ENCODE measurements around the gene GMIP. TPM values are rescaled to one million over a fixed set of nuclear protein-coding genes. Genes with fewer than 3 reads are reported as not detected.
A peak's percentile ranks its signal among the peaks of the same experiment; 100 is the strongest.

The GMIP gene
- polyA plus RNA-seq, 1 of the 3 experiments (the other 2 are of a cell fraction), result 6.3 TPM

DNA sequence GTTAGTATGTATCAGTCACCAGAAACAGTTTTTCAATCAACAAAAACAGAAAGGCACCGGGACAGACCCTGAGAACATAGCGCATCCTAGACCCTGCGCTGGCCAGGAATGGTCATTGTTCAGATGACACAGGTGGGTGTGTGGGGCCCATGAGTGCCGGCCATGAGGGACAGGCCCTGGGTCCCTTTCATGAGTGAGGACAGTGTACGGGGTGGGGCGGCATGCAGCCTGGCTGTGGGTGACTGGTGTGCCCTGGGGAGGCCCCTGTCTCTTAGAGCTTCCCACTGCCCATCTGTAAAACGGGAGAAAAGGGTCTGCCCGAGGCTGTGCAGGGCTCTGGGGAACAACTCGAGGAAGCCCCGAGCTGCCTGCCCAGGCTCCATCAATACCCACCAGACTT, 50.8 kb downstream of the GMIP start:
- no peak overlapping the region for H3K4me3 ChIP-seq (ENCODE audit: low read depth in 2 of 2, low read length in 1 of 2)
- H3K4me1 ChIP-seq (ENCODE audit: control insufficient read depth in 1 of 2, insufficient read depth in 2 of 2, low read depth in 1 of 2, low read length in 1 of 2), result peaks cover 14 to 18% of the 10 kb centered on the region in 2 experiments; a peak in 3 of 4 replicates
- H2AFZ ChIP-seq (ENCODE audit: low read depth), result no peak overlapping the region
- H4K20me1 ChIP-seq (ENCODE audit: insufficient read depth), result no peaks in the 10 kb centered on the region
- no peak for DNase-seq
- ChIA-PET POLR2A (no interaction called here), CTCF (interaction anchor here (1.1 to 1.8 kb wide), 2 partner anchors 15 to 38 kb away, joined by 3 to 7 read pairs; no protein-coding TSS in a partner anchor)
- no peak overlapping the region for H3K4me2 ChIP-seq
- no peaks in the 10 kb centered on the region for H3K27me3 ChIP-seq (ENCODE audit: insufficient read depth)
- 96% methylated on average over 5 of the region's 10 CpGs for WGBS (ENCODE audit: low lambda C conversion rate)
- H3K9ac ChIP-seq, result no peak overlapping the region
- no peaks in the 10 kb centered on the region for H3K9me3 ChIP-seq
- H3K79me2 ChIP-seq (ENCODE audit: insufficient read depth), result no peaks in the 10 kb centered on the region
- no peaks in the 10 kb centered on the region for H3K36me3 ChIP-seq (replicated peaks in 1 of 2; ENCODE audit: control insufficient read depth in 1 of 2, insufficient read depth in 2 of 2, low read length in 1 of 2)
- peaks cover 13% of the 10 kb centered on the region for H3F3A ChIP-seq (replicated peaks; ENCODE audit: insufficient read depth)
- H3K27ac ChIP-seq (ENCODE audit: low read depth in 2 of 2, low read length in 1 of 2), result no peak overlapping the region
- H3K9me2 ChIP-seq, result no peaks in the 10 kb centered on the region
- TF ChIP-seq, protein P1, sequence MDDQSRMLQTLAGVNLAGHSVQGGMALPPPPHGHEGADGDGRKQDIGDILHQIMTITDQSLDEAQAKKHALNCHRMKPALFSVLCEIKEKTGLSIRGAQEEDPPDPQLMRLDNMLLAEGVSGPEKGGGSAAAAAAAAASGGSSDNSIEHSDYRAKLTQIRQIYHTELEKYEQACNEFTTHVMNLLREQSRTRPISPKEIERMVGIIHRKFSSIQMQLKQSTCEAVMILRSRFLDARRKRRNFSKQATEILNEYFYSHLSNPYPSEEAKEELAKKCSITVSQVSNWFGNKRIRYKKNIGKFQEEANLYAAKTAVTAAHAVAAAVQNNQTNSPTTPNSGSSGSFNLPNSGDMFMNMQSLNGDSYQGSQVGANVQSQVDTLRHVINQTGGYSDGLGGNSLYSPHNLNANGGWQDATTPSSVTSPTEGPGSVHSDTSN (IDR thresholded peaks at IDR 0.05), result no peak
- no peak for TF ChIP-seq EZH2phosphoT487 (IDR thresholded peaks at IDR 0.05; ENCODE audit: borderline replicate concordance, low read depth)

- H3K27ac ChIP-seq (ENCODE audit: low read depth in 2 of 2, low read length in 1 of 2), result peak overlapping the region; percentile 18 to 77; a peak in 3 of 4 replicates
- POLR2A ChIA-PET, result no interaction called here
- TF ChIP-seq FOSL2 (IDR thresholded peaks at IDR 0.05; ENCODE audit: borderline replicate concordance, low read depth), result peak; percentile 65
- TF ChIP-seq RXRA (IDR thresholded peaks at IDR 0.05; ENCODE audit: borderline replicate concordance, low read depth), result no peak
- TF ChIP-seq CTCF (IDR thresholded peaks at IDR 0.05), result no peak
- TF ChIP-seq MXI1 (IDR thresholded peaks at IDR 0.05; ENCODE audit: low read depth, low read length), result no peak
- no peak for TF ChIP-seq FOXJ3 (CRISPR knock-in tag; IDR thresholded peaks at IDR 0.05)
- TF ChIP-seq POLR2AphosphoS5 (IDR thresholded peaks at IDR 0.05; ENCODE audit: low read depth, low read length), result no peak
- TF ChIP-seq, protein P2, sequence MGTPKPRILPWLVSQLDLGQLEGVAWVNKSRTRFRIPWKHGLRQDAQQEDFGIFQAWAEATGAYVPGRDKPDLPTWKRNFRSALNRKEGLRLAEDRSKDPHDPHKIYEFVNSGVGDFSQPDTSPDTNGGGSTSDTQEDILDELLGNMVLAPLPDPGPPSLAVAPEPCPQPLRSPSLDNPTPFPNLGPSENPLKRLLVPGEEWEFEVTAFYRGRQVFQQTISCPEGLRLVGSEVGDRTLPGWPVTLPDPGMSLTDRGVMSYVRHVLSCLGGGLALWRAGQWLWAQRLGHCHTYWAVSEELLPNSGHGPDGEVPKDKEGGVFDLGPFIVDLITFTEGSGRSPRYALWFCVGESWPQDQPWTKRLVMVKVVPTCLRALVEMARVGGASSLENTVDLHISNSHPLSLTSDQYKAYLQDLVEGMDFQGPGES (IDR thresholded peaks at IDR 0.05; ENCODE audit: low read depth, low read length), result no peak
- no peak for TF ChIP-seq TAF1 (IDR thresholded peaks at IDR 0.05; ENCODE audit: borderline replicate concordance, low read depth, low read length)
- TF ChIP-seq, protein P3, sequence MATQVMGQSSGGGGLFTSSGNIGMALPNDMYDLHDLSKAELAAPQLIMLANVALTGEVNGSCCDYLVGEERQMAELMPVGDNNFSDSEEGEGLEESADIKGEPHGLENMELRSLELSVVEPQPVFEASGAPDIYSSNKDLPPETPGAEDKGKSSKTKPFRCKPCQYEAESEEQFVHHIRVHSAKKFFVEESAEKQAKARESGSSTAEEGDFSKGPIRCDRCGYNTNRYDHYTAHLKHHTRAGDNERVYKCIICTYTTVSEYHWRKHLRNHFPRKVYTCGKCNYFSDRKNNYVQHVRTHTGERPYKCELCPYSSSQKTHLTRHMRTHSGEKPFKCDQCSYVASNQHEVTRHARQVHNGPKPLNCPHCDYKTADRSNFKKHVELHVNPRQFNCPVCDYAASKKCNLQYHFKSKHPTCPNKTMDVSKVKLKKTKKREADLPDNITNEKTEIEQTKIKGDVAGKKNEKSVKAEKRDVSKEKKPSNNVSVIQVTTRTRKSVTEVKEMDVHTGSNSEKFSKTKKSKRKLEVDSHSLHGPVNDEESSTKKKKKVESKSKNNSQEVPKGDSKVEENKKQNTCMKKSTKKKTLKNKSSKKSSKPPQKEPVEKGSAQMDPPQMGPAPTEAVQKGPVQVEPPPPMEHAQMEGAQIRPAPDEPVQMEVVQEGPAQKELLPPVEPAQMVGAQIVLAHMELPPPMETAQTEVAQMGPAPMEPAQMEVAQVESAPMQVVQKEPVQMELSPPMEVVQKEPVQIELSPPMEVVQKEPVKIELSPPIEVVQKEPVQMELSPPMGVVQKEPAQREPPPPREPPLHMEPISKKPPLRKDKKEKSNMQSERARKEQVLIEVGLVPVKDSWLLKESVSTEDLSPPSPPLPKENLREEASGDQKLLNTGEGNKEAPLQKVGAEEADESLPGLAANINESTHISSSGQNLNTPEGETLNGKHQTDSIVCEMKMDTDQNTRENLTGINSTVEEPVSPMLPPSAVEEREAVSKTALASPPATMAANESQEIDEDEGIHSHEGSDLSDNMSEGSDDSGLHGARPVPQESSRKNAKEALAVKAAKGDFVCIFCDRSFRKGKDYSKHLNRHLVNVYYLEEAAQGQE (IDR thresholded peaks at IDR 0.05; ENCODE audit: low read depth, low read length), result no peak
- TF ChIP-seq, protein P1 (IDR thresholded peaks at IDR 0.05), result peak; percentile 47; the same call in 1 of the 2 replicates
- no peak for TF ChIP-seq MAX (IDR thresholded peaks at IDR 0.05; ENCODE audit: low read depth)
- TF ChIP-seq ELF1 (IDR thresholded peaks at IDR 0.05), result no peak
- no peak for TF ChIP-seq SIN3A (IDR thresholded peaks at IDR 0.05; ENCODE audit: borderline replicate concordance, low read depth, low read length)
Observed at GRCh38 chr19:19591133-19591825, 52.2 kb downstream of the GMIP start.

More at GRCh38 chr19:19591133-19591825, 52.2 kb downstream of the GMIP start:
- CTCF ChIA-PET, result interaction anchor here (1.0 to 1.8 kb wide), 4 partner anchors 37 to 59 kb away, joined by 3 to 9 read pairs (median 6); partner anchors contain the start of gene GMIP
- peaks cover 13% of the 10 kb centered on the region for H3F3A ChIP-seq (replicated peaks; ENCODE audit: insufficient read depth)
- DNase-seq, result no peak
- H3K4me1 ChIP-seq (ENCODE audit: control insufficient read depth in 1 of 2, insufficient read depth in 2 of 2, low read depth in 1 of 2, low read length in 1 of 2), result peaks cover 14 to 18% of the 10 kb centered on the region in 2 experiments; a peak in 3 of 4 replicates
- no peaks in the 10 kb centered on the region for H3K9me2 ChIP-seq
- no peaks in the 10 kb centered on the region for H3K9me3 ChIP-seq
- H3K36me3 ChIP-seq (replicated peaks in 1 of 2; ENCODE audit: control insufficient read depth in 1 of 2, insufficient read depth in 2 of 2, low read length in 1 of 2), result no peaks in the 10 kb centered on the region
- no peak overlapping the region for H3K4me3 ChIP-seq (ENCODE audit: low read depth in 2 of 2, low read length in 1 of 2)
- H3K27me3 ChIP-seq (ENCODE audit: insufficient read depth), result no peaks in the 10 kb centered on the region
- WGBS (ENCODE audit: low lambda C conversion rate), result 40% methylated on average over 9 of the region's 13 CpGs
- H3K9ac ChIP-seq, result 0 out of 2 replicates have a peak overlapping the region, but pooled peaks have one; percentile 28
- no peaks in the 10 kb centered on the region for H4K20me1 ChIP-seq (ENCODE audit: insufficient read depth)
- H3K79me2 ChIP-seq (ENCODE audit: insufficient read depth), result no peaks in the 10 kb centered on the region
- H3K4me2 ChIP-seq, result peak overlapping the region; percentile 68
- H2AFZ ChIP-seq (ENCODE audit: low read depth), result peak overlapping the region; percentile 31; the same call in 1 of the 2 replicates

All from SK-N-SH (cell line).